Right lobe of liver (tissue), 6 donors: ENCODE data around the gene EIF6. TPM values are rescaled to one million over a fixed set of nuclear protein-coding genes. Genes with fewer than 3 reads are reported as not detected.

Experiments
- ATAC-seq, 4 donors: fragments of 200-7000 bp; cut with Tn5 transposase; one replicate each; pipeline ENCODE4 v1.9.1; 2020; ENCODE audit warnings: mild to moderate bottlenecking in 4 of 4, moderate library complexity in 4 of 4
- DNase-seq, 3 donors: peaks; one replicate each; pipeline ENCODE4 v3.0.0-alpha.2; 2020
- H3K27ac ChIP-seq, 3 donors: fragments of 200-600 bp; one replicate each; pipeline ENCODE4 v1.8.0; 2022
- H3K27me3 ChIP-seq, 2 donors: fragments of 200-600 bp; one replicate each; pipeline ENCODE4 v1.8.0; 2022
- H3K36me3 ChIP-seq, 4 donors: fragments of 200-600 bp; sonication (generic) in 1 of 4; one replicate each; pipeline versions ENCODE4 v1.5.1 to v1.8.0; 2017 to 2022; ENCODE audit warnings: control low read depth in 1 of 4
- H3K4me1 ChIP-seq, 4 donors: fragments of 200-600 bp; sonication (generic) in 1 of 4; one replicate each; pipeline versions ENCODE4 v1.5.1 to v1.8.0; 2017 to 2022; ENCODE audit warnings: control low read depth in 1 of 4
- H3K4me3 ChIP-seq, 3 donors: fragments of 200-600 bp; one replicate each; pipeline ENCODE4 v1.8.0; 2022
- H3K9me3 ChIP-seq, 4 donors: fragments of 200-600 bp; sonication (generic) in 1 of 4; one replicate each; pipeline versions ENCODE4 v1.5.1 to v1.8.0; 2017 to 2022; ENCODE audit warnings: control low read depth in 1 of 4
- CTCF ChIP-seq, 4 donors: fragments of 200-600 bp in 3 of 4; fragments of 450-650 bp in 1 of 4; IDR thresholded peaks; one replicate each; pipeline versions ENCODE4 v1.5.1 to v1.8.0; 2016 to 2022; ENCODE audit warnings: antibody characterized with exemption in 4 of 4, mild to moderate bottlenecking in 2 of 4
- POLR2A ChIP-seq: fragments of 450-650 bp; IDR thresholded peaks from one replicate; pipeline ENCODE4 v1.6.1; 2017; ENCODE audit warnings: antibody characterized with exemption, mild to moderate bottlenecking
- WGBS: methylation state at CpG from one replicate; pipeline ENCODE4 v1.1.6; 2018; ENCODE audit warnings: low coverage, low lambda C conversion rate; ENCODE audit not compliant: insufficient coverage; ENCODE audit errors: missing lambda C conversion rate; 5-methylcytosine and 5-hydroxymethylcytosine counted together
- intact Hi-C, 2 donors: fragments of 100-400 bp; cut with DNase I; formaldehyde crosslinking; loops; one replicate each; pipeline versions ENCODE4 v1.11.2 to v1.14.1; 2022
- total RNA-seq, 6 experiments: library from RNA; depleted of rRNA in 2 of 6; stranded (reverse); fragments of >200 nt in 2 of 6; fragmentation: NEBNext Ultra II Directional in 3 of 6; extraction: Animal tissue kit (Norgen Biotek cat#: 25700) in 3 of 6; gene quantifications; one replicate each; pipeline versions ENCODE4 v1.1.0 to v1.2.4, GENCODE V29; 2016 to 2023
- donor health status: DM: no; HTN: yes; CAD: no.
- donor health status: DM: no; HTN: no; CAD: no.
- donor health status: DM: no; HTN: no; CAD: no.
- donor health status: DM: no; HTN: yes; CAD: no.
- donor health status: DM: no; HTN: yes; CAD: no.

EIF6 gene
- total RNA-seq, 6 experiments from 2014 or later = 73.6 to 131 (median 83.3) TPM

GRCh38 chr20:35307666-35308653 is 23.4 kb upstream of the EIF6 start:
- H3K36me3 ChIP-seq = no peaks in the 10 kb centered on the region
- peak; percentile 38 for TF ChIP-seq POLR2A
- no peak for TF ChIP-seq CTCF (IDR thresholded peaks at IDR 0.05)

GRCh38 chr20:35306931-35307517 is 22.5 kb upstream of the EIF6 start:
- no peak overlapping the region for H3K4me3 ChIP-seq
- H3K36me3 ChIP-seq = no peaks in the 10 kb centered on the region
- no peak for DNase-seq
- peaks cover 0 to 27% (median 10%) of the 10 kb centered on the region in 4 donors for H3K4me1 ChIP-seq
- peak overlapping the region; percentile 53 to 80 (median 66) for H3K27ac ChIP-seq
- no peaks in the 10 kb centered on the region for H3K27me3 ChIP-seq
- no peak for TF ChIP-seq POLR2A
- TF ChIP-seq CTCF (IDR thresholded peaks at IDR 0.05) = peak; percentile 41 to 76 (median 64)
- WGBS = 0% methylated on average over 1 of the region's 4 CpGs
- peak; percentile 36 to 54 (median 44) for ATAC-seq
- H3K9me3 ChIP-seq = no peaks in the 10 kb centered on the region
- intact Hi-C loops = loop anchor here in 1 of 2 donors (5.0 kb wide), 1 partner anchor 125 kb away; no protein-coding TSS in a partner anchor

More at GRCh38 chr20:35307666-35308653, 23.4 kb upstream of the EIF6 start:
- peak; percentile 83 to 95 (median 91) for DNase-seq
- H3K27ac ChIP-seq = peak overlapping the region; percentile 53 to 80 (median 66)
- intact Hi-C loops = loop anchor here in 1 of 2 donors (5.0 kb wide), 1 partner anchor 124 kb away; no protein-coding TSS in a partner anchor
- ATAC-seq = peak; percentile 66 to 87 (median 86)
- H3K4me1 ChIP-seq = peaks cover 0 to 33% (median 10%) of the 10 kb centered on the region in 4 donors
- H3K9me3 ChIP-seq = no peaks in the 10 kb centered on the region
- no peaks in the 10 kb centered on the region for H3K27me3 ChIP-seq
- no peak overlapping the region for H3K4me3 ChIP-seq
- WGBS = 35% methylated on average over 10 of the region's 13 CpGs

GRCh38 chr20:35305682-35306556 is 21.3 kb upstream of the EIF6 start:
- H3K4me1 ChIP-seq = peaks cover 0 to 26% (median 10%) of the 10 kb centered on the region in 4 donors
- intact Hi-C loops = loop anchor here in 1 of 2 donors (5.0 kb wide), 1 partner anchor 126 kb away; no protein-coding TSS in a partner anchor
- no peaks in the 10 kb centered on the region for H3K9me3 ChIP-seq
- peak in 1 of 4 donors; percentile 56 for ATAC-seq
- H3K27ac ChIP-seq = no peak overlapping the region
- no peaks in the 10 kb centered on the region for H3K27me3 ChIP-seq
- no peaks in the 10 kb centered on the region for H3K36me3 ChIP-seq
- TF ChIP-seq CTCF (IDR thresholded peaks at IDR 0.05) (no peak), POLR2A (no peak)
- no peak overlapping the region for H3K4me3 ChIP-seq
- peak in 1 of 3 donors; percentile 65 for DNase-seq
- 87% methylated on average over 3 of the region's 12 CpGs for WGBS

GRCh38 chr20:35304956-35305355 is 20.4 kb upstream of the EIF6 start:
- intact Hi-C loops = loop anchor here (5.0 kb wide), 3 partner anchors 127 to 147 kb away; no protein-coding TSS in a partner anchor
- Histone ChIP-seq H3K27me3 (no peaks in the 10 kb centered on the region), H3K27ac (no peak overlapping the region), H3K36me3 (no peaks in the 10 kb centered on the region), H3K9me3 (no peaks in the 10 kb centered on the region), H3K4me3 (no peak overlapping the region), H3K4me1 (peaks cover 0 to 26% (median 10%) of the 10 kb centered on the region in 4 donors)
- DNase-seq = no peak
- ATAC-seq = no peak
- TF ChIP-seq POLR2A (no peak), CTCF (IDR thresholded peaks at IDR 0.05) (no peak)
- WGBS = 92% methylated on average over 3 of the region's 6 CpGs
